HG03159 (cell line): ENCODE measurements around the gene MAN1C1.

Source experiments
- ATAC-seq: cut with Tn5 transposase; IDR thresholded peaks from one replicate; pipeline ENCODE4 v1.9.1; 2021; ENCODE audit warnings: mild to moderate bottlenecking, moderate library complexity; ENCODE audit not compliant: unreplicated experiment

The MAN1C1 gene

GRCh38 chr1:25796811-25797458 is 180.3 kb downstream of the MAN1C1 start:
- no peak for ATAC-seq

- no peak for ATAC-seq
Observed at GRCh38 chr1:25797939-25798338, 181.3 kb downstream of the MAN1C1 start.

GRCh38 chr1:25798666-25799351 is 182.2 kb downstream of the MAN1C1 start:
- ATAC-seq, result no peak

- ATAC-seq, result no peak
Observed at GRCh38 chr1:25799352-25799934, 182.9 kb downstream of the MAN1C1 start.

GRCh38 chr1:25799935-25800702 is 183.5 kb downstream of the MAN1C1 start, which contains the start of gene SELENON:
Gene SELENON, plus strand, starts transcription at chr1:25800193. Its CDS starts 38 bp downstream, at chr1:25800231.
- ATAC-seq, result no peak

- ATAC-seq, result no peak
Observed at GRCh38 chr1:25800703-25801377, 184.2 kb downstream of the MAN1C1 start.

- ATAC-seq, result no peak
Observed at GRCh38 chr1:25802915-25803314, 186.3 kb downstream of the MAN1C1 start.

GRCh38 chr1:25803368-25803767 is 186.8 kb downstream of the MAN1C1 start:
- ATAC-seq, result no peak

GRCh38 chr1:25804244-25804963 is 187.8 kb downstream of the MAN1C1 start:
- ATAC-seq, result no peak

GRCh38 chr1:25804964-25805862 is 188.6 kb downstream of the MAN1C1 start:
- ATAC-seq, result no peak

GRCh38 chr1:25805863-25806225 is 189.3 kb downstream of the MAN1C1 start:
- no peak for ATAC-seq

- no peak for ATAC-seq
Observed at GRCh38 chr1:25806418-25806817, 189.8 kb downstream of the MAN1C1 start.

- ATAC-seq, result no peak
Observed at GRCh38 chr1:25807480-25808390, 191.1 kb downstream of the MAN1C1 start.

- no peak for ATAC-seq
Observed at GRCh38 chr1:25808481-25809244, 192.1 kb downstream of the MAN1C1 start.

- no peak for ATAC-seq
Observed at GRCh38 chr1:25809283-25809926, 192.8 kb downstream of the MAN1C1 start.

GRCh38 chr1:25809929-25810328 is 193.3 kb downstream of the MAN1C1 start:
- ATAC-seq, result no peak
